Transverse colon (tissue), 4 donors: Measurements from ENCODE around the gene SAMM50.

ENCODE experiments used
- POLR2AphosphoS5 ChIP-seq, 3 donors: sonication (generic); formaldehyde crosslinking; IDR thresholded peaks; one replicate each; pipeline ENCODE4 v1.6.1; 2016; ENCODE audit warnings: antibody characterized with exemption in 3 of 3
- TF ChIP-seq, protein P1 (sequence below), 5 experiments: fragments of 200-600 bp in 3 of 5; fragments of 450-650 bp in 2 of 5; sonication (generic) in 3 of 5; IDR thresholded peaks; 1 replicate in 2 of 5; 2 replicates in 3 of 5; pipeline ENCODE4 v1.5.1; 2016 to 2017; ENCODE audit warnings: antibody characterized with exemption in 5 of 5, inconsistent platforms in 3 of 5, mild to moderate bottlenecking in 2 of 5, moderate library complexity in 1 of 5

DNA sequence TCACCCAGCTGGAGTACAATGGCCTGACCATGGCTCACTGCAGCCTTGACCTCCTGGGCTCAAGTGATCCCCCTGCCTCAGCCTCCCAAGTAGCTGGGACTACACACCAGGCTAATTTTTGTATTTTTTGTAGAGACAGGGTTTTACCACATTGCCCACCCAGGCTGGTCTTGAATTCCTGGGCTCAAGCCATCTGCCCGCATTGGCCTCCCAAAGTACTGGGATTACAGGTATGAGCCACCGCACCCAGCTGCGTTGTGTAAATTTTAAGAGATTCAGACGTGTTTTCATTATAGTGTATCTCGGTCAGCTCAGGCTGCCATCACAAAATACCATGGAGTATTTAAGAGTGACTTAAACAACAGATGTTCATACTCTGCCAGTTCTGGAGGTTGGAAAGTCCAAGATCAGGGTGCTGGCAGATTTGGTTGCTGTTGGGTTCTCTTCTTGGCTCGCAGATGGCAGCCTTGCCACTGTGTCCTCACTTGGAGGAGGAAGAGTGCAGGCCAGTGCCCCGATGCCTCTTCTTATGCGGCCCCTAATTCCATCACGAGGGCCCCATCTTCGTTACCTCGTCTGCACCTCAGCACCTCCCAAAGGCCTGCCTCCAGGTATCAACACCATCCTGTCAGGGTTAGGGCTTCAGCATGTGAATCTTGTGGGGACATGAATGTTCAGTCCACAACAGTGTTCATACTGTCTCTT is 36.2 kb downstream of the SAMM50 start:
- TF ChIP-seq, protein P1, sequence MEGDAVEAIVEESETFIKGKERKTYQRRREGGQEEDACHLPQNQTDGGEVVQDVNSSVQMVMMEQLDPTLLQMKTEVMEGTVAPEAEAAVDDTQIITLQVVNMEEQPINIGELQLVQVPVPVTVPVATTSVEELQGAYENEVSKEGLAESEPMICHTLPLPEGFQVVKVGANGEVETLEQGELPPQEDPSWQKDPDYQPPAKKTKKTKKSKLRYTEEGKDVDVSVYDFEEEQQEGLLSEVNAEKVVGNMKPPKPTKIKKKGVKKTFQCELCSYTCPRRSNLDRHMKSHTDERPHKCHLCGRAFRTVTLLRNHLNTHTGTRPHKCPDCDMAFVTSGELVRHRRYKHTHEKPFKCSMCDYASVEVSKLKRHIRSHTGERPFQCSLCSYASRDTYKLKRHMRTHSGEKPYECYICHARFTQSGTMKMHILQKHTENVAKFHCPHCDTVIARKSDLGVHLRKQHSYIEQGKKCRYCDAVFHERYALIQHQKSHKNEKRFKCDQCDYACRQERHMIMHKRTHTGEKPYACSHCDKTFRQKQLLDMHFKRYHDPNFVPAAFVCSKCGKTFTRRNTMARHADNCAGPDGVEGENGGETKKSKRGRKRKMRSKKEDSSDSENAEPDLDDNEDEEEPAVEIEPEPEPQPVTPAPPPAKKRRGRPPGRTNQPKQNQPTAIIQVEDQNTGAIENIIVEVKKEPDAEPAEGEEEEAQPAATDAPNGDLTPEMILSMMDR (IDR thresholded peaks at IDR 0.05): no peak
- TF ChIP-seq POLR2AphosphoS5 (IDR thresholded peaks at IDR 0.05): no peak
